Posterior vena cava (tissue), 2 donors: ENCODE results near the gene AIPL1. TPM values are rescaled to one million over a fixed set of nuclear protein-coding genes. Genes with fewer than 3 reads are reported as not detected.

Source experiments
- DNase-seq: peaks from one replicate; pipeline ENCODE4 v3.0.0-alpha.2; 2020; ENCODE audit warnings: low spot score
- intact Hi-C, 2 donors: fragments of 100-400 bp; cut with DNase I; formaldehyde crosslinking; loops; one replicate each; pipeline versions ENCODE4 v1.14.1 to v1.14.2; 2022 to 2023
- total RNA-seq, 2 donors: library from RNA; stranded (reverse); fragmentation: NEBNext Ultra II Directional; extraction: Animal tissue kit (Norgen Biotek cat#: 25700); gene quantifications; one replicate each; pipeline ENCODE4 v1.2.1, GENCODE V29; 2021
- donor health status: DM: yes; HTN: yes; CAD: no.
- donor health status: DM: yes; HTN: yes; CAD: no.

AIPL1 gene
- total RNA-seq, 2 donors from 2014 or later = not detected

- intact Hi-C loops = no loop called here
- no peak for DNase-seq
Measured at GRCh38 chr17:6455321-6455705, 20.4 kb upstream of the AIPL1 start.

GRCh38 chr17:6454495-6455320 is 19.8 kb upstream of the AIPL1 start:
- intact Hi-C loops = no loop called here
- no peak for DNase-seq

DNA sequence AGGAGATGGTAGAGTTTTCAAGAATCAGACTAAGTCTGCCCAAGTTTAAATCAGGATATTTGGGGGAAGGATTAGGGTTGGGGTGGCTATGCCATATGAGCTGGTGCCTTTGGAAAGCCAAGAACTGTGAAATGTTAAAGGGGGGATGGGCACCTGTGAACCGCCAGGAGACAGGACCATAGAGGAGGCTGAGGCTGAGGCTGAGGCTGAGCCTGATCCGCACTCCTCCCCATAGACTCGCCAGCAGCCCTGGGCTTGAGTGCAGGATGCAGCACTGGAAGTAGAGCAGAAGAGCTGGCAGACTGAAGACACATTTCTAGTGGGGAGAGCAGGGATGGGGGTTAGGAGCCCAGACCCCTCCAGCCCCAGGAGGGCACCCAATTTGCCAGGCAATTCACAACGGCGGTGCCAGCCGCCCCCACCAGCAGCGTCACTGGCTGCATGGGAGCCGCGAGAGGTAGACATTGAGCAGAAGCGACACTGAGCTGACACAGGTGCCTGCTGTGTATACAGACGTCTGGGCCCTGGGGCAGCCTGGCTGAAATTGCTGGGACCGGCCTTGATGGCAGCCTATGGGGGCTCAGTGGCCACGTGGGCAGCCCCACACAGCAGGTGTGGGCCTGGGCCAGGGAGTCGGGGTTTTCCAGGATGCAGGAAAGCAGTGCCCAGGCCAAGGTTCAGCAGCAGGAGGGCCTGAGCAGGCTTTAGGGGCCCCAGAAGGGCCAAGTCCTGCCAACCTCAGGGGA is 18.5 kb upstream of the AIPL1 start:
- DNase-seq = no peak
- intact Hi-C loops = no loop called here

- DNase-seq = peak; percentile 4
Measured at GRCh38 chr17:6452471-6453266, 17.7 kb upstream of the AIPL1 start.

GRCh38 chr17:6450926-6451832 is 16.3 kb upstream of the AIPL1 start:
- intact Hi-C loops = no loop called here
- peak; percentile 37 for DNase-seq

More at GRCh38 chr17:6452471-6453266, 17.7 kb upstream of the AIPL1 start:
- intact Hi-C loops = no loop called here

GRCh38 chr17:6449307-6449706 is 14.4 kb upstream of the AIPL1 start:
- no peak for DNase-seq
- intact Hi-C loops = no loop called here

- intact Hi-C loops = no loop called here
- no peak for DNase-seq
Measured at GRCh38 chr17:6448473-6448872, 13.6 kb upstream of the AIPL1 start.

DNA sequence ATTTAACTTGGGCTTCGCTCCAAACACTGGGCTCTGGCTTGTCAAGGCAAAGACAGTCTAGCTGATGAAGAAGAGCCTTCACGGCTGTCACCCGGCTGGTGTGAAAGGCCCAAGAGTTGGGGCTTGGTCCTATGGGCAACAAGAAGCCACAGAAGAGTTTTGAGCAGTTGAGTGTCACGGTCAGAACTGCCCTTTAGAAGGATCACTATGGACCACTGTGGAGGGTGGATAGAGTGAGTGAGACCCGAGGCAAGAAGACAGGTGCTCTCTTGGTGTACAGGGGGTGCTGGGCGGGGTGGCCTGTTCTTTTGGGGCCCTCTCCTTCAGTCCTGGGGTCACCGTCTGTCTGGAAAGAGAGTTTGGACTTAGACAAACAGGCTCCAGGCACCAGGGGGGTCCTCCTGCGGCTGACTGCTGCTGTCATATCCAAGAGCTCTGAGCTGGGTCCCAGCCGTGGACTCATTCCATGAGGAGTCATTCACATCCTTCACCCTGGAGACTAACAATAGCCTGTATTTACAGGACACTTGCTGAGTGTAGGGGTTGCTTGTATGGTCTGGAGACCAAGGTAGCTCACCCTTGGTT is 11.7 kb upstream of the AIPL1 start:
- intact Hi-C loops = no loop called here

DNA sequence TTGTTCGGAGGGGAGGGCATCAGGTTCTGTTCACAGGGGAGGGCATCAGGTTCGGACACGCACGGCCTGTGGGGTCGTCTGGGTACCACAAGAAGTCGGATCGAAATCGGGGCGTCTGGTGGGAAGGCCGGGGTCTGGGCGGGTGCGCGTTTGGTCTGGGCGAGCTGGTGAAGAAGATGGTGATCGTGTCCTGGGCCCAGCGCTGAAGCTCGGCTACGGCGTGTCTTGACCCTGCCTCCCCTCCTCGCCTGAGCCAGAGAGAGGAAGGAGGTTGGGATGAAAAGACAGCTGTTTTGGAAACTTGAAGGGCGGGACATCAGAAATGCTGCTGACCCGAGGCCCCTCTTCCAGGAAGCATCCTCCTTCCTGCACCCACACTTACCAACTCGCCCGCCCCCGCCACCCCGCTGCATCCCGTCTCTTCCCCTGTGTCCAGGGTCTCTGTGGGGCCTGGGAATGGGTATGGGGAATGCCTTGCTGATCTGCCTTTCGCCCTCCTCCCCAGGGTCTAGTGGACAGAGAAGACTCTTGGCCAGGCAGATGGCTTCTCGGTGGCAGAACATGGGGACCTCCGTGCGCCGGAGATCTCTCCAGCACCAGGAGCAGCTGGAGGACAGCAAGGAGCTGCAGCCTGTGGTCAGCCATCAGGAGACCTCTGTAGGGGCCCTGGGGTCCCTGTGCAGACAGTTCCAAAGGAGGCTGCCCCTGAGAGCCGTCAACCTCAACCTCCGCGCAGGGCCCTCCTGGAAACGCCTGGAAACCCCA is 9.8 kb upstream of the AIPL1 start:
- intact Hi-C loops = no loop called here
- DNase-seq = no peak

More for the DNA sequence above, 11.7 kb upstream of the AIPL1 start:
- DNase-seq = no peak

DNA sequence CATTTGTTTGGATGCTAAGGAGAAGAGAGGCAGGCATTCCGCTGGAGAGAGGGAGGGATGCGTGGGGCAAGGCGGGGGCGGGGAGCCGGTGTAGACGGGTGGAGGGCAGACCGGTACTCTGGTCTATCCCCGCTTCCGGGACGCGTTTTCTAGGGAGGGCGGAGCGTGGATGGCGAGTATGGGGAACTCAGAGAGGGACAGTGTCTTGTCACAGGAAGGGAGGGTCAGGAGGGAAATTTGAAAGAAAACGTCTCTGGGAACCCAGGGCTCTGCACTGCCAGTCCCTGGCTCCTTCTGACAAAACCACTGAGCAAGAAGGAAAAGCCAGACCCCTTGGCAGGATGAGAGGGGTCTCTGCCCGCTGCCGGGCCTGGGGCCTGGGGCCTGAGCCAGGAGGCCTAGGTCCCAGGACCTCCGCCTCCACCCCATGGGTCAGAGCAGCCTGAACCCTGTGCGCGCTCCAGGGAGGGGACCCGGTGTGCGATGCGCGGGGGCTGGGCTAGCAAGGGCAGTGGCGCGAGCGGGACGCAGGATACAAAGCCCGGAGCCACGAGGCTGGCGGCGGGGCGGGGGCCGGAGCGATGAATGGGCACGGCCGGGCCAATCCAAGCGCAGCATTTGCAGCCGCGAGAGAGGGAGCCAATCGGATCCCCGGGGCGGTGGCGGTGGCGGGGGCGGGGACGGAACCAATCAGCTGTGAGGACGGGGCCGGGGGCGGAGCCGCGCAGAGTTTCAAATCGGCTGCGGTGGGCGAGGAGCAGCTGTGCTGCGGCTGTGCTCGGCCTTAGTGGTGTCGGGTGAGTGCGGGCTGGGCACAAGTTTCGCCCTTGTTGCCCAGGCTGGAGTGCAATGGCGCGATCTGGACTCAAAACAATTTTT is 9.0 kb upstream of the AIPL1 start, which contains the start of gene PIMREG:
Gene PIMREG, plus strand, starts transcription at position 764 of the 879 bp plus-strand sequence. CDS start 656 bp downstream, outside the sequence.
- intact Hi-C loops = no loop called here
- DNase-seq = peak; percentile 99

DNA sequence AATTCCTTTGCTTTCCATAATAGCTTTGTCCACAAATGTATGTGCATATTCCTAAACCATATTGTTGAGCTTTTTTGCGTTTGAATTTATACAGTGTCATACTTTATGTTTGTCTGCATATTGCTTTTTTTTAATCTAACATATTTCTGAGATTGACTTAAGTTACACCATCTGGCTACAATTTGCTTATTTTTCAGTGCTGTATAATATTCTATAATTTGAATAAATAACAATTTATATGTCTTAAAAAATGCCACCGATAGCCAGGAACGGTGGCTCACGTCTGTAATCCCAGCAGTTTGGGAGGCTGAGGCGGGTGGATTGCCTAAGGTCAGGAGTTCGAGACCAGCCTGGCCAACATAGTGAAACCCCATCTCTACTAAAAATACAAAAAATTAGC is 7.9 kb upstream of the AIPL1 start:
- intact Hi-C loops = no loop called here
- DNase-seq = no peak

- no peak for DNase-seq
- intact Hi-C loops = no loop called here
Measured at GRCh38 chr17:6439951-6440350, 5.0 kb upstream of the AIPL1 start.

DNA sequence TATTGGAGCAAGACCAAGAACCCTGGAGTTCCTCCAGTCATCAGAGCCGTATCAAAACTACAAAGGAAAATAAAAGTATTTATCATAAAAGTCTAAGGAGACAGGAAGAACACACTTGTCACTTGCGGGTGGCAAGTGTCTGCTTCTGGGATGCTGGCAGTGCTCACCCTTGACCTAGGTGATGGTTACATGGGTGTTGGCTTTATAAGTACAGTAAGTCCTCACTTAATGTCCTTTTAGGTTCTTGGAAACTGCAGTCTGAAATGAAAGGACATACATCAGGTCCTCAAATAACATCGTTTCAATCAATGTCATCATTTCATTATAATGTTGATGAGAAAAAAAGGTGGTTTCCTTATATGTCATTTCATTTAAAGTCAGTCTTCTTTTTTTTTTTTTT is 3.0 kb upstream of the AIPL1 start:
- DNase-seq = no peak
- intact Hi-C loops = no loop called here

GRCh38 chr17:6437466-6437865 is 2.5 kb upstream of the AIPL1 start:
- no peak for DNase-seq
- intact Hi-C loops = no loop called here

DNA sequence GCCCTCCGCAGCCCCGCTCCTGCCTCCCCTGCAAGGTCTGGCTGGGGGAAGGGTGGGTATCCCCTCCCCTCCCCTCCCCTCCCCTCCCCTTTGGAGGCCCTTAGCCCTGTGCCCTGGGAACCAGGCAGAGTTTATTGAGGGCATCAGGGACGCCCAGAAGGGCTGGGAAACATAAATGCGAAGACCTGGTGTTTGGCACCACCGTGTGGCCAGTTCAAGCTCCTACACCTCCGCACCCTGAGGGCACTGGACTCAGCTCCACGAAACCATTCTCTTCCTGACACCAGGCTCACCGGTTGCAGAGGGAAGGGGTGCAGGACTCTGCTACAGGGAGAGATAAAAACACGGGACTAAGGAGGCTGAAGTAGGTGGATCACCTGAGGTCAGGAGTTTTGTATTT is 1.0 kb upstream of the AIPL1 start:
- intact Hi-C loops = no loop called here
- peak; percentile 89 for DNase-seq

DNA sequence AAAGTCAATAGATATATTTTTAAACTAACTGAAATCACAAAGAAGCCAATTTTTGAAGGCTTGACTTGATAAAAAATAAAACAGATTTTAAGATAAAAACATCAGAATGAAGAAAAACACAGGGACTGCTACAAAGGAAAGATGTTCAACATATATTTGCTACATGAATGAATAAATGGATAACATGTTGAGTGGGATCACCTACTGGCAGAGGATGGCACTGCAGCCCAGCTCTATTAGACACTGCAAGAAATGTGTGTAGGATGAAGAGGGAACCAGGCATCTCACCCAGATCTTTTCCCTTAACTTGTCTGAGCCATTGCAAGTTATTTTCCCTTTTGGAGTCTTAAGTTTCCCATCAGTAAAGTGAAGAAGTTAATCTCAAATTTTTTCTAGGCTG is 4.2 kb downstream of the AIPL1 start:
- no peak for DNase-seq
- intact Hi-C loops = no loop called here

- DNase-seq = no peak
Measured at GRCh38 chr17:6429266-6429665, 5.7 kb downstream of the AIPL1 start.

More at GRCh38 chr17:6429266-6429665, 5.7 kb downstream of the AIPL1 start:
- intact Hi-C loops = no loop called here
